GM18870 (cell line): Measurements from ENCODE around the gene CERS6.

Experiments
- ATAC-seq: cut with Tn5 transposase; IDR thresholded peaks from one replicate; pipeline ENCODE4 v1.9.1; 2021; ENCODE audit warnings: moderate library complexity; ENCODE audit not compliant: unreplicated experiment

Gene CERS6

GRCh38 chr2:168528469-168528868 is 72.4 kb downstream of the CERS6 start:
- no peak for ATAC-seq

GRCh38 chr2:168529054-168529833 is 73.2 kb downstream of the CERS6 start:
- ATAC-seq: no peak

- ATAC-seq: no peak
Observed at GRCh38 chr2:168529900-168530561, 74.0 kb downstream of the CERS6 start.

- ATAC-seq: peak; percentile 47
Observed at GRCh38 chr2:168530982-168531622, 75.0 kb downstream of the CERS6 start.

- ATAC-seq: no peak
Observed at GRCh38 chr2:168534926-168535325, 78.9 kb downstream of the CERS6 start.

GRCh38 chr2:168536925-168537466 is 80.9 kb downstream of the CERS6 start:
- no peak for ATAC-seq

GRCh38 chr2:168538133-168538532 is 82.1 kb downstream of the CERS6 start:
- no peak for ATAC-seq

- no peak for ATAC-seq
Observed at GRCh38 chr2:168538534-168538933, 82.5 kb downstream of the CERS6 start.

- ATAC-seq: no peak
Observed at GRCh38 chr2:168539945-168540344, 83.9 kb downstream of the CERS6 start.

GRCh38 chr2:168541858-168542257 is 85.8 kb downstream of the CERS6 start:
- no peak for ATAC-seq

GRCh38 chr2:168543037-168543436 is 87.0 kb downstream of the CERS6 start:
- ATAC-seq: no peak

- no peak for ATAC-seq
Observed at GRCh38 chr2:168543935-168544334, 87.9 kb downstream of the CERS6 start.

- ATAC-seq: no peak
Observed at GRCh38 chr2:168545439-168546082, 89.5 kb downstream of the CERS6 start.

GRCh38 chr2:168550670-168551069 is 94.6 kb downstream of the CERS6 start:
- ATAC-seq: no peak

GRCh38 chr2:168552450-168552856 is 96.4 kb downstream of the CERS6 start:
- ATAC-seq: peak; percentile 87

- no peak for ATAC-seq
Observed at GRCh38 chr2:168555283-168555682, 99.2 kb downstream of the CERS6 start.

- ATAC-seq: no peak
Observed at GRCh38 chr2:168559187-168559586, 103.1 kb downstream of the CERS6 start.

- ATAC-seq: no peak
Observed at GRCh38 chr2:168560817-168561499, 104.9 kb downstream of the CERS6 start.

- no peak for ATAC-seq
Observed at GRCh38 chr2:168561991-168562390, 105.9 kb downstream of the CERS6 start.

- no peak for ATAC-seq
Observed at GRCh38 chr2:168562971-168563370, 106.9 kb downstream of the CERS6 start.

GRCh38 chr2:168564641-168565040 is 108.6 kb downstream of the CERS6 start:
- ATAC-seq: no peak
